ENCODE results near the gene FABP6. TPM values are rescaled to one million over a fixed set of nuclear protein-coding genes. Genes with fewer than 3 reads are reported as not detected.

Gene FABP6
- total and polyA plus RNA-seq, 9 of the 15 experiments (the other 6 are each of a cell fraction or from before 2014, with no cell fraction given): 0.11 to 0.33 (median 0.21) TPM; not detected in 4

- Histone ChIP-seq H3K79me2 (ENCODE audit: control insufficient read depth, insufficient read depth, low read length) (no peaks in the 10 kb centered on the region), H3K9me3 (replicated peaks; ENCODE audit: control insufficient read depth, insufficient read depth, low read depth, low read length) (peaks cover 3% of the 10 kb centered on the region; the same call in 1 of the 2 replicates), H3K36me3 (ENCODE audit: control insufficient read depth, insufficient read depth, low read length) (no peaks in the 10 kb centered on the region), H3K4me1 (replicated peaks in 1 of 2; ENCODE audit: control insufficient read depth in 2 of 2, insufficient read depth in 2 of 2, low read length in 2 of 2) (0 out of 5 replicates have a peak, but pooled peaks cover 0 to 5% of the 10 kb centered on the region in 2 experiments), H3K27ac (ENCODE audit: extremely low read depth, low read depth, low read length) (no peak overlapping the region), H3K9me1 (ENCODE audit: control insufficient read depth, insufficient read depth, low read length) (no peaks in the 10 kb centered on the region), H4K20me1 (replicated peaks; ENCODE audit: control insufficient read depth, insufficient read depth, low read length) (no peaks in the 10 kb centered on the region), H3K4me3 (no peak overlapping the region), H3K27me3 (ENCODE audit: control insufficient read depth in 2 of 2, insufficient read depth in 2 of 2, low read length in 2 of 2) (peaks cover 0 to 8% of the 10 kb centered on the region in 2 experiments; a peak in 2 of 5 replicates), H2AFZ (ENCODE audit: low read depth, low read length) (no peak overlapping the region), H3K4me2 (ENCODE audit: insufficient read depth, low read length) (no peak overlapping the region), H3K9ac (ENCODE audit: insufficient read depth in 1 of 2, low read depth in 2 of 2, low read length in 2 of 2) (no peak overlapping the region)
- no TSS peak for BruUV-seq (replicated peaks)
- DNase-seq (ENCODE audit: extremely low read depth in 1 of 4, low spot score in 3 of 4) (no peak), ATAC-seq (no peak), FAIRE-seq (no peak)
- 11% methylated on average over 2 of the region's 2 CpGs for WGBS (ENCODE audit: insufficient coverage, low coverage, missing lambda C conversion rate)
- in situ Hi-C loops (cut with MboI) (no loop called here), intact Hi-C loops (cut with micrococcal nuclease) (no loop called here)
- POLR2A ChIA-PET: interaction anchor here (0.6 kb wide), 1 partner anchor 13 kb away, joined by 3 read pairs; no protein-coding TSS in a partner anchor
- CTCF ChIA-PET (ENCODE audit: low intra/inter-chr PET ratio): no interaction called here
- no peak for TF ChIP-seq UBTF (IDR thresholded peaks at IDR 0.05; ENCODE audit: borderline replicate concordance in 1 of 2, low read depth in 2 of 2, low read length in 2 of 2)
- TF ChIP-seq RAD51 (IDR thresholded peaks at IDR 0.05; ENCODE audit: borderline replicate concordance, low read depth): no peak
- no peak for TF ChIP-seq NFE2L1 (tag; IDR thresholded peaks at IDR 0.05; ENCODE audit: borderline replicate concordance, low read depth)
- TF ChIP-seq, protein P1, sequence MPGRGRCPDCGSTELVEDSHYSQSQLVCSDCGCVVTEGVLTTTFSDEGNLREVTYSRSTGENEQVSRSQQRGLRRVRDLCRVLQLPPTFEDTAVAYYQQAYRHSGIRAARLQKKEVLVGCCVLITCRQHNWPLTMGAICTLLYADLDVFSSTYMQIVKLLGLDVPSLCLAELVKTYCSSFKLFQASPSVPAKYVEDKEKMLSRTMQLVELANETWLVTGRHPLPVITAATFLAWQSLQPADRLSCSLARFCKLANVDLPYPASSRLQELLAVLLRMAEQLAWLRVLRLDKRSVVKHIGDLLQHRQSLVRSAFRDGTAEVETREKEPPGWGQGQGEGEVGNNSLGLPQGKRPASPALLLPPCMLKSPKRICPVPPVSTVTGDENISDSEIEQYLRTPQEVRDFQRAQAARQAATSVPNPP (IDR thresholded peaks at IDR 0.05; ENCODE audit: borderline replicate concordance, insufficient read depth, insufficient read length): no peak
- TF ChIP-seq TEAD1 (CRISPR knock-in tag; IDR thresholded peaks at IDR 0.05): no peak
- no peak for TF ChIP-seq FOXK2 (conservative IDR thresholded peaks at IDR 0.05 in 1 of 2, IDR thresholded peaks at IDR 0.05 in 1 of 2; ENCODE audit: low read depth in 2 of 2)
- TF ChIP-seq ZSCAN29 (IDR thresholded peaks at IDR 0.05): no peak
- no peak for TF ChIP-seq DNMT1 (IDR thresholded peaks at IDR 0.05)
- TF ChIP-seq PTTG1 (tag; IDR thresholded peaks at IDR 0.05; ENCODE audit: low read depth): no peak
- TF ChIP-seq ZSCAN32 (CRISPR knock-in tag; IDR thresholded peaks at IDR 0.05): no peak
- no peak for TF ChIP-seq NFE2 (IDR thresholded peaks at IDR 0.05; ENCODE audit: low read depth)
- TF ChIP-seq TFAP4 (CRISPR knock-in tag; IDR thresholded peaks at IDR 0.05; ENCODE audit: borderline replicate concordance): no peak
- no peak for TF ChIP-seq HNRNPH1 (optimal IDR thresholded peaks at IDR 0.05; ENCODE audit: low read depth, low read length)
- TF ChIP-seq SMC3 (conservative IDR thresholded peaks at IDR 0.05; ENCODE audit: insufficient read depth, low read depth, low read length): no peak
- TF ChIP-seq, protein P2, sequence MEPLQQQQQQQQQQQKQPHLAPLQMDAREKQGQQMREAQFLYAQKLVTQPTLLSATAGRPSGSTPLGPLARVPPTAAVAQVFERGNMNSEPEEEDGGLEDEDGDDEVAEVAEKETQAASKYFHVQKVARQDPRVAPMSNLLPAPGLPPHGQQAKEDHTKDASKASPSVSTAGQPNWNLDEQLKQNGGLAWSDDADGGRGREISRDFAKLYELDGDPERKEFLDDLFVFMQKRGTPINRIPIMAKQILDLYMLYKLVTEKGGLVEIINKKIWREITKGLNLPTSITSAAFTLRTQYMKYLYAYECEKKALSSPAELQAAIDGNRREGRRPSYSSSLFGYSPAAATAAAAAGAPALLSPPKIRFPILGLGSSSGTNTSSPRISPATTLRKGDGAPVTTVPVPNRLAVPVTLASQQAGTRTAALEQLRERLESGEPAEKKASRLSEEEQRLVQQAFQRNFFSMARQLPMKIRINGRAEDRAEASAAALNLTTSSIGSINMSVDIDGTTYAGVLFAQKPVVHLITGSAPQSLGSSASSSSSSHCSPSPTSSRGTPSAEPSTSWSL (CRISPR knock-in tag; IDR thresholded peaks at IDR 0.05; ENCODE audit: borderline replicate concordance): no peak
- TF ChIP-seq SIX5 (IDR thresholded peaks at IDR 0.05; ENCODE audit: borderline replicate concordance in 1 of 2, insufficient read depth in 1 of 2, low read depth in 1 of 2, low read length in 2 of 2): no peak
- TF ChIP-seq ZNF274 (IDR thresholded peaks at IDR 0.05; ENCODE audit: borderline replicate concordance, low read depth, low read length): no peak
Measured at GRCh38 chr5:160183075-160183474, 46.2 kb upstream of the FABP6 start.

Measured in K562 (cell line).